HG03103 (cell line): ENCODE results near the gene QPRT.
"Not testable (repeated sequence)": the region's sequence is repeated elsewhere in the genome, so short reads cannot be mapped to it uniquely, and the experiment has no call there.

Experiments used
- ATAC-seq: cut with Tn5 transposase; IDR thresholded peaks from one replicate; pipeline ENCODE4 v1.9.1; 2021; ENCODE audit warnings: low read depth; ENCODE audit not compliant: unreplicated experiment

Gene QPRT

GRCh38 chr16:29662000-29662728 is 16.8 kb upstream of the QPRT start:
- no peak for ATAC-seq

GRCh38 chr16:29662729-29663015 is 16.3 kb upstream of the QPRT start:
- no peak for ATAC-seq

GRCh38 chr16:29663016-29663806 is 15.8 kb upstream of the QPRT start, which contains the start of gene SPN:
Gene SPN (plus strand): TSS chr16:29663247. CDS start chr16:29663729, 482 bp downstream.
- ATAC-seq: no peak

GRCh38 chr16:29663807-29664090 is 15.2 kb upstream of the QPRT start:
- no peak for ATAC-seq

GRCh38 chr16:29664091-29664921 is 14.7 kb upstream of the QPRT start:
- ATAC-seq: no peak

GRCh38 chr16:29665294-29666077 is 13.5 kb upstream of the QPRT start:
- ATAC-seq: no peak

- not testable (repeated sequence) for ATAC-seq
These were observed 11.7 kb upstream of the QPRT start for GRCh38 chr16:29667322-29667610.

GRCh38 chr16:29667755-29668154 is 11.2 kb upstream of the QPRT start:
- no peak for ATAC-seq

GRCh38 chr16:29668267-29668666 is 10.7 kb upstream of the QPRT start:
- no peak for ATAC-seq

GRCh38 chr16:29673501-29673900 is 5.5 kb upstream of the QPRT start:
- ATAC-seq: no peak

GRCh38 chr16:29674188-29674587 is 4.8 kb upstream of the QPRT start:
- no peak for ATAC-seq

- ATAC-seq: no peak
These were observed 3.0 kb upstream of the QPRT start for GRCh38 chr16:29675811-29676643.

- ATAC-seq: no peak
These were observed 1.8 kb upstream of the QPRT start for GRCh38 chr16:29676989-29677785.

- no peak for ATAC-seq
These were observed 1.2 kb downstream of the QPRT start for GRCh38 chr16:29680180-29680598.

GRCh38 chr16:29683543-29684090 is 4.6 kb downstream of the QPRT start:
- ATAC-seq: no peak

GRCh38 chr16:29684679-29685078 is 5.7 kb downstream of the QPRT start:
- no peak for ATAC-seq

- ATAC-seq: no peak
These were observed 7.9 kb downstream of the QPRT start for GRCh38 chr16:29686740-29687332.

GRCh38 chr16:29687755-29688154 is 8.8 kb downstream of the QPRT start:
- no peak for ATAC-seq

GRCh38 chr16:29688172-29688571 is 9.2 kb downstream of the QPRT start:
- no peak for ATAC-seq
